Activated CD4-positive, alpha-beta T cell treated with anti-CD3 and anti-CD28 coated beads for 48 hours (primary cell): ENCODE data around the gene FOSL1.
"Not testable (repeated sequence)": the region's sequence is repeated elsewhere in the genome, so short reads cannot be mapped to it uniquely, and the experiment has no call there.

Source experiments
- DNase-seq: peaks from one replicate; pipeline ENCODE4 v3.0.0-alpha.2; 2020

FOSL1 gene

GRCh38 chr11:65851083-65851579 is 49.1 kb downstream of the FOSL1 start:
- peak; percentile 61 for DNase-seq

GRCh38 chr11:65850217-65851082 is 49.7 kb downstream of the FOSL1 start:
- DNase-seq, result no peak

- no peak for DNase-seq
Observed at GRCh38 chr11:65849771-65850216, 50.4 kb downstream of the FOSL1 start.

- no peak for DNase-seq
Observed at GRCh38 chr11:65849366-65849765, 50.8 kb downstream of the FOSL1 start.

DNA sequence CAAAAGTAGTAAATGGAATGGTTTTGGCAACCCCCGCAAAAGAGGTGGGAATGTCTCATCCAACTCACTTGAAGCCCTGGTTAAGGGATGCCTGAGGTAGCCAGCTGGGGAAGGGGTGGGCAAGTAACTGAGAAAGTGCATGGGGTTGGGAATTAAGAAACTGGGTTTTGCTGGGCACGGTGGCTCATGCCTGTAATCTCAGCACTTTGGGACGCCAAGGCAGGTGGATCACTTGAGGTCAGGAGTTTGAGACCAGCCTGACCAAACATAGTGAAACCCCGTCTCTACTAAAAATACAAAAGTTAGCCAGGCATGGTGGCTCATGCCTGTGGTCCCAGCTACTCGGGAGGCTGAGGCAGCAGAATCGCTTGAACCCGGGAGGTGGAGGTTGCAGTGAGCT is 51.5 kb downstream of the FOSL1 start:
- not testable (repeated sequence) for DNase-seq

DNA sequence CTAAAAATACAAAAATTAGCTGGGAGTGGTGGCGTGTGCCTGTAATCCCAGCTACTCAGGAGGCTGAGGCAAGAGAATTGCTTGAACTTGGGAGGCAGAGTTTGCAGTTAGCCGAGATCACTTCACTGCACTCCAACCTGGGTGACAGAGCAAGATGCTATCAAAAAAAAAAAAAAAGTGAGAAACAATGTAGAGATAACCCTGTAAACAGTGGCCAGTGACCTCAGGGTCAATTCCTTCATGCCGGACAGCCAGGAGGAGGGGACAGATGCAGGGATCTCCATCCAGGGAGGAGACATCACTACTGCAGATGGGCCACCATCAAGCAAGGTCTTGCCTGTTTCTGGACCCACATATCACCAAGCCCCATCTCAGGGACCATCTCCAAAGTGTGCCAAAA is 52.4 kb downstream of the FOSL1 start:
- no peak for DNase-seq

DNA sequence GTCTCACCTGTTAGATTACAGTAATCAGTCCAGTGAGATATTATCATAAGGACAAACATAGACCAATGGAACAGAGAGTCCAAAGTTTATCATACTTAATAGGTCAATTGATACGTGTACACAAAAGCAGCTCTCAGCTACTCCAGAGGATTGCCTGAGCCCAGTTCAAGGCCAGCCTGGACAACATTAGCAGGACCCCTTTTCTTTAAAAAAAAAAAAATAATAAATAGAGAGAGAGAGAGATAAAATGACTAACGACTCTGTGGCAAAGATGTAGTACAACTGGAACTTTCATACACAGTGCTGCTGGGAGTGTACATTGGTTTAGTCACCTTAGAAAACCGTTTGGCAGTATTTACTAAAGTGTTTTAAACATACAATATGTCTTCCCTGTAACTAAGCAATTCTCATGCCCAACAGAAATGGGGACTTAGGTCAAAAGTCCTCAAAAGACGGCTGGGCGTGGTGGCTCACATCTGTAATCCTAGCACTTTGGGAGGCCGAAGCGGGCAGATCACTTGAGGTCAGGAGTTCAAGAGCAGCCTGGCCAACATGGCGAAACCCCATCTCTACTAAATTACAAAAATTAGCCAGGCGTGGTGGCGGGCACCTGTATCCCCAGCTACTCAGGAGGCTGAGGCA is 55.8 kb downstream of the FOSL1 start:
- DNase-seq, result no peak

DNA sequence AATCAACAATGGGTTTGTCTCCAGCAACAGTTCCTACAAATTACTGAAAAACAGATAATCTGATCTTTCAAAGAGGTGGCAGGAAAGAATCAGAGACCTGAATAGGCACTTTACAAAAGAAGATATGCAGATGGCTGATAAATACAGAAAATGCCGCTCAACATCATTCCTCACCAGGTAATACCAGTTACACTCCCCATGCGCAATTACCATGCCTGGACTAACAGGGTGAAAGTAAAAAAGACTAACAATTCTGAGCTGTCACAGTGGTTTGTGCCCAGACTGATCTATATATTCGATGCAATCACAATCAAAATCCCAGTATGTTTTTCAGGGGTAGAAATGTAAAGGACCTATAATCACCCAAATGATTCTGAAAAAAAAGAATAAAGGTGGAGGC is 56.4 kb downstream of the FOSL1 start:
- DNase-seq, result no peak

DNA sequence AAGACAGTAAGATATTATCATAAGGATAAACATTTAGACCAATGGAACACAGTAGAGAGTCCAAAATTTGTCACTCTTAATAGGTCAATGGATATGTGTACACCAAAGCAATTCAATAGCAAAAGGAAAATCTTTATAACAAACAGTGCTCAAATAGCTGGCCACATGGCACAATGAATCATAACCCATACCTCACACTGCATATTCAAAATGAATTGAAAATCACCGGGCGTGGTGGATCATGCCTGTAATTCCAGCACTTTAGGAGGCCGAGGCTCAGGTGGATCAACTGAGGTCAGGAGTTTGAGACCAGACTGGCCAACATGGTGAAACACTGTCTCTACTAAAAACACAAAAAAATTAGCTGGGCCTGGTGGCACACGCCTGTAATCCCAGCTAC is 58.0 kb downstream of the FOSL1 start:
- DNase-seq, result no peak
